Stimulated activated CD8-positive, alpha-beta memory T cell treated with anti-CD3 and anti-CD28 coated beads, Interleukin-15, amount 100 ng/mL, for 48 hours (primary cell): ENCODE data around the gene BMPR1B.
"Not testable (repeated sequence)": the region's sequence is repeated elsewhere in the genome, so short reads cannot be mapped to it uniquely, and the experiment has no call there.

Experiments
- DNase-seq, 2 donors: peaks; one replicate each; pipeline ENCODE4 v3.0.0-alpha.2; 2020; ENCODE audit warnings: low read depth in 2 of 2

The BMPR1B gene

GRCh38 chr4:94833394-94833793, 75.6 kb downstream of the BMPR1B start:
- DNase-seq = no peak

GRCh38 chr4:94834501-94834900, 76.7 kb downstream of the BMPR1B start:
- DNase-seq = no peak

DNA sequence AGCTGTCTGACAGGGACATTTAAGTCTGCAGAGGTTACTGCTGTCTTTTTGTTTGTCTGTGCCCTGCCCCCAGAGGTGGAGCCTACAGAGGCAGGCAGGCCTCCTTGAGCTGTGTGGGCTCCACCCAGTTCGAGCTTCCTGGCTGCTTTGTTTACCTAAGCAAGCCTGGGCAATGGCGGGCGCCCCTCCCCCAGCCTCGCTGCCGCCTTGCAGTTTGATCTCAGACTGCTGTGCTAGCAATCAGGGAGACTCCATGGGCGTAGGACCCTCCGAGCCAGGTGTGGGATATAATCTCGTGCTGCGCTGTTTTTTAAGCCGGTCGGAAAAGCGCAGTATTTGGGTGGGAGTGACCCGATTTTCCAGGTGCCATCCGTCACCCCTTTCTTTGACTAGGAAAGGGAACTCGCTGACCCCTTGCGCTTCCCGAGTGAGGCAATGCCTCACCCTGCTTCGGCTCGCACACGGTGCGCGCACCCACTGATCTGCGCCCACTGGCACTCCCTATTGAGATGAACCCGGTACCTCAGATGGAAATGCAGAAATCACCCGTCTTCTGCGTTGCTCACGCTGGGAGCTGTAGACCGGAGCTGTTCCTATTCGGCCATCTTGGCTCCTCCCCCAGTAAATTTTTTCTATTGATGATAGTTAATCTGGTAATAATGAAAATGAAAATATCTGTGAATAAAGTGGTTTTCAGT, 83.6 kb downstream of the BMPR1B start:
- DNase-seq = not testable (repeated sequence)

DNA sequence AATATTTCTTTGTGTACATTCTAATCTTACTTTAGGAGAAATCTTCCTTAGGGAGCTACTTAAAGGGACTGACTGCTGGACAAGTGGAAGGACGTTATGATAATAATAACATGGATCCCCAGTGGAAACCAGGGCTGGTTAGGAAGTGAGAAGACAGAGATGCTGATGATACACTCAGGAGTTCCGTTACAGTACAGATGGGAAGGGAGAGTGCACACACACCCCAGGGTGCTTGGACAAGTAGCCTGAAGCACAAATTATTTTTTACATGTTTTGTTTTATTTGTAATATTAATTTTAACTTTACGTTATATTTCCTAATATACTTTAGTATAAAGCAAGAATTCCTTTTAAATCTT, 84.1 kb downstream of the BMPR1B start:
- no peak for DNase-seq

GRCh38 chr4:94843216-94843615, 85.5 kb downstream of the BMPR1B start:
- no peak for DNase-seq

DNA sequence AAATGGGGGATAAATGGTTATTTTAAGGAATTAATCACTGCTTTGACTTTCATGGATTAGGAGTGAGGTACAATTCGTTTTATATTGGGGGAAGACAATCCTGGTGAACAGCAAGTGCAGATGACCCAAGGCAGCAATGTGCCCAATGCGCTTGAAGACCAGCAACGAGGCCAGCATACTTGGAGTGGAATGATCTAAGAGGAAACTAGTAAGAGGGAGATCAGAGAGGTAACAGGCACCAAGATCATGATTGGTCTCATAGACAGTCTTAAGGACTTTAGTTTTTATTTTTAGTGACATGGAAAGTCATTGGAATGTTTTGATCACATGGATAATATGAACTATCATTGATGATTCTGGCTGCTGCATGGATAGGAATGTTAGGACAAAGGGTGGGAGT, 90.6 kb downstream of the BMPR1B start:
- DNase-seq = no peak

- no peak for DNase-seq
Measured at GRCh38 chr4:94849901-94850300, 92.1 kb downstream of the BMPR1B start.

- DNase-seq = no peak
Measured at GRCh38 chr4:94852616-94853015, 94.9 kb downstream of the BMPR1B start.

DNA sequence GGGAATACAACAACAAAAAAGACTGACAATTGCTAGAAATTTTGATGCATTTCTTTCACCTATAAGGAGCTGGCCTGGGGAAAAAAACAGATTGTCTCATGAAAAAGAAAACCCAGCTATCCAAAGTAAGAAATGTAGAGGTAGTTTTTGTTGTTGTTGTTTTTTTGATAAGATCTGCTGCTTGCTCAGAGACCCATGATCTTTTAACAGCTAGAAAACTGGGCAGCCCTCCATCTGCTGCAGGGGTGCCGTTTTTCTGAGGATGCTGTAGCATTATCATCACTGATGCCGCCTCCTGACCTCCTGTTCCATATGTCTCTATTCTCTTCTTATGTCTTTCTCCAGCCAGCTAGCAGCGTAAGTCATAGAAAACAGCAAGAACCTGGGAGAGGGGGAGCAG, 98.3 kb downstream of the BMPR1B start:
- DNase-seq = no peak

- no peak for DNase-seq
Measured at GRCh38 chr4:94870146-94870545, 112.4 kb downstream of the BMPR1B start.

DNA sequence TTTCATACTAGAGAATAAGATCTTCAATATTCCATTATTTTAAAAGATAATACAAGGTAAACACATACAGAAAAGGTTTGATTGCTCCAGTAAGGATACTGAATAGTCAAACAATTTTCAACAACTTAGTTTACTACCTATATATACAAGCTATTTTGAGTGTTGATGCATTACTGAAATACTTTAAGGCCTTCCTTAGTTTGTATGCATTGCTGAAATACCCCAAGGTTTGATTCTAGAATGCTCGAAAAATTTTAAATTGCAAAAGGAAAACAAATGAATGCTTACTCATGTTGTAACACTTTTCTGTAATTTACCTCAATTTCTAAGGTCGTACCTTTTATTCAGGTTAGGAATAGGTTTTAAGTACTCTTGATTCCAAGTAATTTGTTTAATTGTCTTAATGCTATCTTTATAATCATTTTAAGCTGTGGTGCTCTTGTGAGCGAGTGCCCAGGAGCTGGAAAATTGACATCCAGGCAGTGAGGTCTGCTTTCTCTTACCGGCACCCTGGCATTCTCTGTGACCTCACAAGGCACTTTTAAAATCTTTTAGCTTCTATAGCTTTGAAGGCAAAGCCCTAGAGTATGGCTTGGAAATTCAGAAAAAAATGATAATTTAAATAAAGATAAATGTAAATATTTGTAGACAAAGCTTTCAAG, 114.0 kb downstream of the BMPR1B start:
- no peak for DNase-seq

GRCh38 chr4:94877973-94878372, 120.2 kb downstream of the BMPR1B start:
- no peak for DNase-seq

GRCh38 chr4:94880956-94881355, 123.2 kb downstream of the BMPR1B start:
- no peak for DNase-seq

DNA sequence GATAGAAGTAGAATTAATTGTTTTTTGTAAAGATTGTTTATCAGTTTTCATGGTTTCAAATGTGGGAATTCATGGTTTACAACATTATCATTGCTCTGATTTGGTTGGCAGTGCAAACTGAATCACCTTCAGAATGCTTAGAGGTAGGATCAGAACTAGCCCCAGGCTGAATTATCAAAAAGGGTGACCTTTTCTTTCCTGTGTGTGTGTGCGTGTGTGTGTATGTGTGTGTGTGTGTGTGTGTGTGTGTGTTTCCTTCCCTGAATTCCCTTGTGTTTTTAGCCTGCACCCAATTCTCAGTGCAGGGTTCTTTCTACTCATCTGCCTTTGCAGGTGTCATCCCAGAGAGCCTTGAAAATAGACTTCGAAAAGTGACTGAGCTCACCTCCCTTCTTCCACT, 125.0 kb downstream of the BMPR1B start:
- no peak for DNase-seq

GRCh38 chr4:94887027-94887426, 129.3 kb downstream of the BMPR1B start:
- no peak for DNase-seq

DNA sequence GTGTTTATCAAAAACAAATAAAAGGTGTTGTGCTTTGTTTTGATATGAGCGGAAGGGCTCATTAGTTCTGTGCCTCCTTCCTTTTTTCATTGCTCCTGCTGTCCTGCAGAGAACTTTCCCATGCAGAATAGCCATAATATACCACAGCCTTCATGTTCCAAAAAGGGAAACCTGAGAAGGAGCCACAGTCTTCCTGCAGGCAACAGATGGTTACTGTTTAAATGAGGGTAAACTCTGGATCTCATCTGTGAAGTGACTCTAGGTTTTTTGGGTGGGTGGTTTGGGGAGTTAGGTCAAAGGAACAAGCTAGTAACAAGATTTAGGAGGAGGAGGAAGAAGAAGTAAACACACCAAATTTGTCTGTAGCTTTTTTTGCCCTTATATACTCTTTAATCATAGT, 131.8 kb downstream of the BMPR1B start:
- DNase-seq = no peak

DNA sequence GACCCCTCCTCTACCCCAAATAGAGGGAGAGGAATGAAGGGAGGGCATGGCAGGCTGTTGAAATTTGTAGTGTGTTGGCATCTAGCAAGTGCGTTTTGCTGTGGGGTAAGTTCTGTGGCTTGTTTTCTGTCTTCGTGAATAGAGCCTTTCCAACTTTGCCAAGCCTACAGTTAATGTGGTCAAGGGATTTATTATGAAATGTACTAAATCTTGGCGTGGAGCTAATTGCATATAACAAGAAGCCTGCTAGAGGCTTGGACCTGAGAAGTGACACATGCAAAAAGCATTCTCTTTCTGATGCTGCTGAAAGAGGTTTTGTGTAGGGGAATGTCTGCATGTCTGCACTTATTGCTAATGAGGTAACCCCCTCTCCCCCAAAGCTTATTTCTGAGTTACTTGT, 132.2 kb downstream of the BMPR1B start:
- no peak for DNase-seq

DNA sequence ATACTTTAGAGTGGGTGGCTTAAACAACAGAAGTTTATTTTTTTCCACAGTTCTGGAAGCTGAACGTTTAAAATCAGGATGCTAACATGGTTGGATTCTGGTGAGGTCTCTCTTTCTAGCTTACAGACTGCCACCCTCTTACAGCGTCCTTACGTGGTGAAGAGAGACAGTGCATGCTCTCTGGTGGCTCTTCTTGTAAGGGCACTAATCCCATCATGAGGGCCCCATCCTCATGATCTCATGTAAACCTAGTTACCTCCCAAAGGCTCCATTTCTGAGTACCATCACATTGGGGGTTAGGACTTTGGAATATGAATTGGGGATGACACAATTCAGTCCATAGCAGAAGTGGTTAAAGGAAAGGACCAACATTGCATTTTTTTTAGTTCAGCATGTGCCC, 132.8 kb downstream of the BMPR1B start:
- no peak for DNase-seq

GRCh38 chr4:94892051-94892450, 134.3 kb downstream of the BMPR1B start:
- no peak for DNase-seq

GRCh38 chr4:94895081-94895480, 137.3 kb downstream of the BMPR1B start:
- no peak for DNase-seq

GRCh38 chr4:94897023-94897422, 139.3 kb downstream of the BMPR1B start:
- no peak for DNase-seq

DNA sequence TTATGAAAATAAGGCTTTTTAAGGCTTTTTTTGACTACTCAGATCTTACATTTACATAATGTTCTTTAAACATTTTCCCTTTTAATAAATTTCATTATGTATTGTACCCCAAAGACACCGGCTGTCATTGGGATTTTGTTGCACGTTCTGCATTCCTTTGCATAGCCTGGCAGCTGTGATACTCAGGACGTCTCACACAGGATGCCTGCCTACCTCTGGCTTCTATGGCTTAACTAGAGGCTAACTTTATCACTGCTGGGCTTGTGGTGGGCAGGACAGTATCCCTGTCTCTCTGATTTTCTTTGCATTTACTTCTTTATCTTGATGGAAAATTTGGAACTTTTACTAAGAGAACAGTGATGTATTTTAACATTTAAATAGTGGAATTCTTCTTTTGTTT, 147.8 kb downstream of the BMPR1B start:
- DNase-seq = no peak

GRCh38 chr4:94909645-94910044, 151.9 kb downstream of the BMPR1B start:
- DNase-seq = no peak

- no peak for DNase-seq
Measured at GRCh38 chr4:94911106-94911505, 153.4 kb downstream of the BMPR1B start.
